ENCODE data around the gene CHPF. TPM values are rescaled to one million over a fixed set of nuclear protein-coding genes. Genes with fewer than 3 reads are reported as not detected.

CHPF gene
- total RNA-seq, 1 experiment from 2014 or later: 228 TPM

DNA sequence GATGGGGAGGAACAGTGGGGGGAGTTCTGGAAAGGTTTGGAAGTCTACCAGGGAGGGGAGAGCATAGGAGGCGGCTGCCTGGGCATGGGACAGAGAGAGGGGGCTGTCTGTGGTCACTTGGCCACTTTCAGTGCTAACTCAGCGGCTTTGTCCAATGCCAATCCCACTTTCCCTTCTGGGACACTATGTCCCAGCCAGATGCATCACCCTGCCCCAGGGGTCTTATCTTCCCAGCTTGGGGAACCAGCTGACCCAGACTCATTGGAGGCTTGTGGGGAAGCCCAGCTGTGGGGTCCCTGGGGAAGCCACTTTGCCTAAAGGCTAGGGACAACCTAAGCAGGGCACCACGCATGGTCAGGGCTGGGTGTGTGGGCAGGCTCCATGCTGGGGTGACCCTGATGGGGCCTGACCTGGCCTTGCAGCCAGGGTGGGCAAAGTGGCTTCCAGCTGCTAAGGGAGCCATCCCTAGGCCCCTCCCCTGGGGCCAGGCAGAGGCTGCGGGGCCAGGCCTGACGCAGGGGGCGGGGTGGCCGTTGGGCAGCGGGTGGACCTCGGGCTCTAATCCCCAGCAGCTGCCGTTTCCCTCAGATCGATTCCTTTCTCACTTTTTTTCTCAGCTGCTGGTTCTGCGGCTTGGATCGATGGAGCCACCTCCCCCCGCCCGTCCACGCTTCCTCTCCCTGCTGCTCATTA lies 30.9 kb downstream of the CHPF start:
- H3K9me2 ChIP-seq (ENCODE audit: insufficient read depth): no peaks in the 10 kb centered on the region
- no peak for DNase-seq (ENCODE audit: low read depth, low spot score)
- H3K4me1 ChIP-seq (ENCODE audit: control insufficient read depth in 1 of 2, insufficient read depth in 2 of 2, low read length in 2 of 2): peaks cover 0 to 19% of the 10 kb centered on the region in 2 experiments; a peak in 2 of 4 replicates
- ATAC-seq: no peak
- BruUV-seq (replicated peaks): no TSS peak
- ChIA-PET POLR2A (no interaction called here), CTCF (interaction anchor here (1.2 to 1.8 kb wide), 3 partner anchors 14 to 17 kb away, joined by 5 to 7 read pairs (median 5); partner anchors contain the start of gene GMPPA), RAD21 (ENCODE audit: low non-redundant PET in 1 of 2, low total read pairs in 2 of 2, uncharacterized antibody in 2 of 2, unreplicated experiment in 2 of 2) (no interaction called here)
- H3K79me2 ChIP-seq (ENCODE audit: insufficient read depth, low read length): no peaks in the 10 kb centered on the region
- no peaks in the 10 kb centered on the region for H3K36me3 ChIP-seq (ENCODE audit: control insufficient read depth in 1 of 2, insufficient read depth in 2 of 2, low read length in 2 of 2)
- no peak overlapping the region for H2AFZ ChIP-seq (ENCODE audit: low read depth, low read length, poor library complexity, severe bottlenecking)
- H3K9ac ChIP-seq (ENCODE audit: low read length): no peak overlapping the region
- intact Hi-C loops (cut with micrococcal nuclease): no loop called here
- H4K20me1 ChIP-seq (ENCODE audit: insufficient read depth): no peaks in the 10 kb centered on the region
- H3K4me2 ChIP-seq (ENCODE audit: low read length): no peak overlapping the region
- TF ChIP-seq EZH2 (IDR thresholded peaks at IDR 0.05) (no peak), EGR1 (IDR thresholded peaks at IDR 0.05; ENCODE audit: low read depth) (no peak), CBX3 (IDR thresholded peaks at IDR 0.05; ENCODE audit: low read depth) (no peak), RAD21 (IDR thresholded peaks at IDR 0.05; ENCODE audit: low read depth) (no peak), REST (IDR thresholded peaks at IDR 0.05; ENCODE audit: low read depth) (no peak), SRF (IDR thresholded peaks at IDR 0.05; ENCODE audit: low read depth) (no peak), POLR2A (IDR thresholded peaks at IDR 0.05; ENCODE audit: borderline replicate concordance, extremely low read depth, insufficient read depth, insufficient read length) (no peak), YY1 (IDR thresholded peaks at IDR 0.05; ENCODE audit: extremely low read depth, insufficient replicate concordance, low read depth, low read length) (no peak), ZNF274 (IDR thresholded peaks at IDR 0.05; ENCODE audit: low read depth, low read length) (no peak), POLR2AphosphoS5 (IDR thresholded peaks at IDR 0.05; ENCODE audit: low read depth, low read length) (no peak), FOSL1 (IDR thresholded peaks at IDR 0.05; ENCODE audit: low read depth) (no peak), CEBPB (IDR thresholded peaks at IDR 0.05; ENCODE audit: low read depth) (no peak), EZH2phosphoT487 (IDR thresholded peaks at IDR 0.05; ENCODE audit: borderline replicate concordance) (no peak), ZFX (IDR thresholded peaks at IDR 0.05) (no peak)
- TF ChIP-seq, protein P1, sequence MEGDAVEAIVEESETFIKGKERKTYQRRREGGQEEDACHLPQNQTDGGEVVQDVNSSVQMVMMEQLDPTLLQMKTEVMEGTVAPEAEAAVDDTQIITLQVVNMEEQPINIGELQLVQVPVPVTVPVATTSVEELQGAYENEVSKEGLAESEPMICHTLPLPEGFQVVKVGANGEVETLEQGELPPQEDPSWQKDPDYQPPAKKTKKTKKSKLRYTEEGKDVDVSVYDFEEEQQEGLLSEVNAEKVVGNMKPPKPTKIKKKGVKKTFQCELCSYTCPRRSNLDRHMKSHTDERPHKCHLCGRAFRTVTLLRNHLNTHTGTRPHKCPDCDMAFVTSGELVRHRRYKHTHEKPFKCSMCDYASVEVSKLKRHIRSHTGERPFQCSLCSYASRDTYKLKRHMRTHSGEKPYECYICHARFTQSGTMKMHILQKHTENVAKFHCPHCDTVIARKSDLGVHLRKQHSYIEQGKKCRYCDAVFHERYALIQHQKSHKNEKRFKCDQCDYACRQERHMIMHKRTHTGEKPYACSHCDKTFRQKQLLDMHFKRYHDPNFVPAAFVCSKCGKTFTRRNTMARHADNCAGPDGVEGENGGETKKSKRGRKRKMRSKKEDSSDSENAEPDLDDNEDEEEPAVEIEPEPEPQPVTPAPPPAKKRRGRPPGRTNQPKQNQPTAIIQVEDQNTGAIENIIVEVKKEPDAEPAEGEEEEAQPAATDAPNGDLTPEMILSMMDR (IDR thresholded peaks at IDR 0.05 in 2 of 3, conservative IDR thresholded peaks at IDR 0.05 in 1 of 3; ENCODE audit: borderline replicate concordance in 1 of 3, insufficient read depth in 1 of 3, low read depth in 2 of 3, low read length in 2 of 3): no peak
- TF ChIP-seq, protein P2, sequence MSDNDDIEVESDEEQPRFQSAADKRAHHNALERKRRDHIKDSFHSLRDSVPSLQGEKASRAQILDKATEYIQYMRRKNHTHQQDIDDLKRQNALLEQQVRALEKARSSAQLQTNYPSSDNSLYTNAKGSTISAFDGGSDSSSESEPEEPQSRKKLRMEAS (IDR thresholded peaks at IDR 0.05): no peak
- TF ChIP-seq, protein P3, sequence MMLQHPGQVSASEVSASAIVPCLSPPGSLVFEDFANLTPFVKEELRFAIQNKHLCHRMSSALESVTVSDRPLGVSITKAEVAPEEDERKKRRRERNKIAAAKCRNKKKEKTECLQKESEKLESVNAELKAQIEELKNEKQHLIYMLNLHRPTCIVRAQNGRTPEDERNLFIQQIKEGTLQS (IDR thresholded peaks at IDR 0.05): no peak
- H3K4me3 ChIP-seq (replicated peaks in 1 of 2; ENCODE audit: low read depth in 1 of 2, low read length in 2 of 2): no peak overlapping the region
- H3K27ac ChIP-seq (ENCODE audit: low read depth, low read length): no peak overlapping the region
- H3K27me3 ChIP-seq (ENCODE audit: insufficient read depth, low read length): no peaks in the 10 kb centered on the region
- H3K9me3 ChIP-seq (ENCODE audit: control insufficient read depth in 1 of 2, insufficient read depth in 1 of 2, low read depth in 1 of 2, low read length in 2 of 2): no peaks in the 10 kb centered on the region

Measured in HCT116 (cell line).